Measurements from ENCODE around the gene ENAM.

ENAM gene

DNA sequence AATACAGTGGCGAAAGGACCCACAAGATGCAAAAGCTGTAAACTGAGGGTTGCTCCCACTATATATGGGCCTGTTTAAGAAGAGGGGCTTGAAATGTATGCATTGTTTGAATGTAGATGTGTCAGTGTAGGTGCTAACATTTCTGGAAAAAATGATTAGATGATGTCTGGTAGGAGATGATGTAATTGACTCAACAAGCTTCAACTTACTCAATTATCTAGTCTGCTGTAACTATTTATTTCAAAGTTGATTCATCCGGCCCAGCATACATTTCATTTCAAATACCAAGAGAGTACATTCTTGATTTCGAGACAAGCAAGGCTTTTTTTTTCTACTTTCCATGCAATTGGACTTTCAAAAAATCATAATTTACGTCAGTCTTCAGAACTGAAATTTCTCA is 9.3 kb upstream of the ENAM start:
- ATAC-seq, result no peak
- TF ChIP-seq, protein P1, sequence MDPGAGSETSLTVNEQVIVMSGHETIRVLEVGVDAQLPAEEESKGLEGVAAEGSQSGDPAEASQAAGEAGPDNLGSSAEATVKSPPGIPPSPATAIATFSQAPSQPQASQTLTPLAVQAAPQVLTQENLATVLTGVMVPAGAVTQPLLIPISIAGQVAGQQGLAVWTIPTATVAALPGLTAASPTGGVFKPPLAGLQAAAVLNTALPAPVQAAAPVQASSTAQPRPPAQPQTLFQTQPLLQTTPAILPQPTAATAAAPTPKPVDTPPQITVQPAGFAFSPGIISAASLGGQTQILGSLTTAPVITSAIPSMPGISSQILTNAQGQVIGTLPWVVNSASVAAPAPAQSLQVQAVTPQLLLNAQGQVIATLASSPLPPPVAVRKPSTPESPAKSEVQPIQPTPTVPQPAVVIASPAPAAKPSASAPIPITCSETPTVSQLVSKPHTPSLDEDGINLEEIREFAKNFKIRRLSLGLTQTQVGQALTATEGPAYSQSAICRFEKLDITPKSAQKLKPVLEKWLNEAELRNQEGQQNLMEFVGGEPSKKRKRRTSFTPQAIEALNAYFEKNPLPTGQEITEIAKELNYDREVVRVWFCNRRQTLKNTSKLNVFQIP (CRISPR knock-in tag; IDR thresholded peaks at IDR 0.05; ENCODE audit: borderline replicate concordance, low read depth), result no peak
- TF ChIP-seq, protein P2, sequence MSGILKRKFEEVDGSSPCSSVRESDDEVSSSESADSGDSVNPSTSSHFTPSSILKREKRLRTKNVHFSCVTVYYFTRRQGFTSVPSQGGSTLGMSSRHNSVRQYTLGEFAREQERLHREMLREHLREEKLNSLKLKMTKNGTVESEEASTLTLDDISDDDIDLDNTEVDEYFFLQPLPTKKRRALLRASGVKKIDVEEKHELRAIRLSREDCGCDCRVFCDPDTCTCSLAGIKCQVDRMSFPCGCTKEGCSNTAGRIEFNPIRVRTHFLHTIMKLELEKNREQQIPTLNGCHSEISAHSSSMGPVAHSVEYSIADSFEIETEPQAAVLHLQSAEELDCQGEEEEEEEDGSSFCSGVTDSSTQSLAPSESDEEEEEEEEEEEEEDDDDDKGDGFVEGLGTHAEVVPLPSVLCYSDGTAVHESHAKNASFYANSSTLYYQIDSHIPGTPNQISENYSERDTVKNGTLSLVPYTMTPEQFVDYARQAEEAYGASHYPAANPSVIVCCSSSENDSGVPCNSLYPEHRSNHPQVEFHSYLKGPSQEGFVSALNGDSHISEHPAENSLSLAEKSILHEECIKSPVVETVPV (CRISPR knock-in tag; IDR thresholded peaks at IDR 0.05), result no peak
- TF ChIP-seq, protein P3, sequence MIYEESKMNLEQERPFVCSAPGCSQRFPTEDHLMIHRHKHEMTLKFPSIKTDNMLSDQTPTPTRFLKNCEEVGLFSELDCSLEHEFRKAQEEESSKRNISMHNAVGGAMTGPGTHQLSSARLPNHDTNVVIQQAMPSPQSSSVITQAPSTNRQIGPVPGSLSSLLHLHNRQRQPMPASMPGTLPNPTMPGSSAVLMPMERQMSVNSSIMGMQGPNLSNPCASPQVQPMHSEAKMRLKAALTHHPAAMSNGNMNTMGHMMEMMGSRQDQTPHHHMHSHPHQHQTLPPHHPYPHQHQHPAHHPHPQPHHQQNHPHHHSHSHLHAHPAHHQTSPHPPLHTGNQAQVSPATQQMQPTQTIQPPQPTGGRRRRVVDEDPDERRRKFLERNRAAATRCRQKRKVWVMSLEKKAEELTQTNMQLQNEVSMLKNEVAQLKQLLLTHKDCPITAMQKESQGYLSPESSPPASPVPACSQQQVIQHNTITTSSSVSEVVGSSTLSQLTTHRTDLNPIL (CRISPR knock-in tag; IDR thresholded peaks at IDR 0.05; ENCODE audit: low read depth), result no peak
- no peak for TF ChIP-seq ZFP30 (CRISPR knock-in tag; IDR thresholded peaks at IDR 0.05)
- no peak for TF ChIP-seq GLIS3 (CRISPR knock-in tag; IDR thresholded peaks at IDR 0.05)

DNA sequence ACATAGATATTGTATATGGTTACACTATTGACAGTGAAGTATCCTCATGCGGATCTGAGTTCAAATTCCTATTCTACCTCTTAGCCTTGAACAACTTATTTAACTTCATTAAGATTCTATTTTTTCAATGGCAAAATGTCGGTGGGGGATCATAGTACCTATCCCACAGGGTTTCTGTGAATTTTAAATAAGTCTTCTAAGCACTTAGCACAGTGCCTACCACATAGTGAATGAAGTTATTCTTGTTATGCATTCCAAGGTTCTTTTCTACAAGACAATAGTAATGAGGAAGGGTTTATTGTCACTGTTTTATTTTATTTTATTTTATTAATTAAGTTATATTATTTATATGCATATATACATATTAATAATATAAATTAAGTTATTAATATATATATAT is 8.8 kb upstream of the ENAM start:
- TF ChIP-seq, protein P3 (CRISPR knock-in tag; IDR thresholded peaks at IDR 0.05; ENCODE audit: low read depth), result no peak
- TF ChIP-seq ZFP30 (CRISPR knock-in tag; IDR thresholded peaks at IDR 0.05) (no peak), ZNF8 (CRISPR knock-in tag; IDR thresholded peaks at IDR 0.05) (no peak)
- no peak for ATAC-seq

DNA sequence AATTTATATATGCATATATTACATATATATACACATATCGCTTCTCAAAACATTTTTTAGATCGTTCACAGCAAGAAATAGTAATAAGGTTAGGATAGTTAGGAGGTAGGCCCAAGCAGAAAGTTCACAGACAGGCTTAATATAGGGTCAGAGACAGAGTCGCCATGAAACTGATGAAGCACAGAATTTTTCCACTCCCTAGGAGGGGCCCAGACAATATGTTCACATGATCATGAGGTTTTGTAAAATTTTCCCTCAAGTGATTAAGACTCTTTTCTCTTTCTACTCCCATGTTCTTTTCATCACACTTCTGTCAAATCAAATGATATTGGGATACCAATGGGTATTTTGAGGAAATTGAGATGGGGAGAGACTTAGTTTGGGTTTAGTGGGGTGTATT is 5.2 kb upstream of the ENAM start:
- TF ChIP-seq, protein P2 (CRISPR knock-in tag; IDR thresholded peaks at IDR 0.05), result no peak
- TF ChIP-seq OSR1 (CRISPR knock-in tag; IDR thresholded peaks at IDR 0.05) (no peak), RARB (CRISPR knock-in tag; IDR thresholded peaks at IDR 0.05) (no peak), CSDC2 (CRISPR knock-in tag; IDR thresholded peaks at IDR 0.05) (no peak), SNAI2 (CRISPR knock-in tag; IDR thresholded peaks at IDR 0.05) (no peak), GLIS3 (CRISPR knock-in tag; IDR thresholded peaks at IDR 0.05) (no peak), TOX (CRISPR knock-in tag; IDR thresholded peaks at IDR 0.05; ENCODE audit: borderline replicate concordance) (no peak), TCF4 (CRISPR knock-in tag; IDR thresholded peaks at IDR 0.05; ENCODE audit: borderline replicate concordance) (no peak), BACH2 (CRISPR knock-in tag; IDR thresholded peaks at IDR 0.05; ENCODE audit: borderline replicate concordance) (no peak), ZFP3 (CRISPR knock-in tag; IDR thresholded peaks at IDR 0.05) (no peak), ZNF565 (CRISPR knock-in tag; conservative IDR thresholded peaks at IDR 0.05; ENCODE audit: low read depth) (no peak), ZNF8 (CRISPR knock-in tag; IDR thresholded peaks at IDR 0.05) (no peak), ARNTL (CRISPR knock-in tag; IDR thresholded peaks at IDR 0.05; ENCODE audit: borderline replicate concordance, low read depth) (no peak)
- TF ChIP-seq, protein P1 (CRISPR knock-in tag; IDR thresholded peaks at IDR 0.05; ENCODE audit: borderline replicate concordance, low read depth), result no peak
- TF ChIP-seq, protein P4, sequence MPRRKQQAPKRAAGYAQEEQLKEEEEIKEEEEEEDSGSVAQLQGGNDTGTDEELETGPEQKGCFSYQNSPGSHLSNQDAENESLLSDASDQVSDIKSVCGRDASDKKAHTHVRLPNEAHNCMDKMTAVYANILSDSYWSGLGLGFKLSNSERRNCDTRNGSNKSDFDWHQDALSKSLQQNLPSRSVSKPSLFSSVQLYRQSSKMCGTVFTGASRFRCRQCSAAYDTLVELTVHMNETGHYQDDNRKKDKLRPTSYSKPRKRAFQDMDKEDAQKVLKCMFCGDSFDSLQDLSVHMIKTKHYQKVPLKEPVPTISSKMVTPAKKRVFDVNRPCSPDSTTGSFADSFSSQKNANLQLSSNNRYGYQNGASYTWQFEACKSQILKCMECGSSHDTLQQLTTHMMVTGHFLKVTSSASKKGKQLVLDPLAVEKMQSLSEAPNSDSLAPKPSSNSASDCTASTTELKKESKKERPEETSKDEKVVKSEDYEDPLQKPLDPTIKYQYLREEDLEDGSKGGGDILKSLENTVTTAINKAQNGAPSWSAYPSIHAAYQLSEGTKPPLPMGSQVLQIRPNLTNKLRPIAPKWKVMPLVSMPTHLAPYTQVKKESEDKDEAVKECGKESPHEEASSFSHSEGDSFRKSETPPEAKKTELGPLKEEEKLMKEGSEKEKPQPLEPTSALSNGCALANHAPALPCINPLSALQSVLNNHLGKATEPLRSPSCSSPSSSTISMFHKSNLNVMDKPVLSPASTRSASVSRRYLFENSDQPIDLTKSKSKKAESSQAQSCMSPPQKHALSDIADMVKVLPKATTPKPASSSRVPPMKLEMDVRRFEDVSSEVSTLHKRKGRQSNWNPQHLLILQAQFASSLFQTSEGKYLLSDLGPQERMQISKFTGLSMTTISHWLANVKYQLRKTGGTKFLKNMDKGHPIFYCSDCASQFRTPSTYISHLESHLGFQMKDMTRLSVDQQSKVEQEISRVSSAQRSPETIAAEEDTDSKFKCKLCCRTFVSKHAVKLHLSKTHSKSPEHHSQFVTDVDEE (CRISPR knock-in tag; IDR thresholded peaks at IDR 0.05), result no peak
- TF ChIP-seq, protein P3 (CRISPR knock-in tag; IDR thresholded peaks at IDR 0.05; ENCODE audit: low read depth), result no peak
- TF ChIP-seq, protein P5, sequence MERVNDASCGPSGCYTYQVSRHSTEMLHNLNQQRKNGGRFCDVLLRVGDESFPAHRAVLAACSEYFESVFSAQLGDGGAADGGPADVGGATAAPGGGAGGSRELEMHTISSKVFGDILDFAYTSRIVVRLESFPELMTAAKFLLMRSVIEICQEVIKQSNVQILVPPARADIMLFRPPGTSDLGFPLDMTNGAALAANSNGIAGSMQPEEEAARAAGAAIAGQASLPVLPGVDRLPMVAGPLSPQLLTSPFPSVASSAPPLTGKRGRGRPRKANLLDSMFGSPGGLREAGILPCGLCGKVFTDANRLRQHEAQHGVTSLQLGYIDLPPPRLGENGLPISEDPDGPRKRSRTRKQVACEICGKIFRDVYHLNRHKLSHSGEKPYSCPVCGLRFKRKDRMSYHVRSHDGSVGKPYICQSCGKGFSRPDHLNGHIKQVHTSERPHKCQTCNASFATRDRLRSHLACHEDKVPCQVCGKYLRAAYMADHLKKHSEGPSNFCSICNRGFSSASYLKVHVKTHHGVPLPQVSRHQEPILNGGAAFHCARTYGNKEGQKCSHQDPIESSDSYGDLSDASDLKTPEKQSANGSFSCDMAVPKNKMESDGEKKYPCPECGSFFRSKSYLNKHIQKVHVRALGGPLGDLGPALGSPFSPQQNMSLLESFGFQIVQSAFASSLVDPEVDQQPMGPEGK (CRISPR knock-in tag; IDR thresholded peaks at IDR 0.05; ENCODE audit: borderline replicate concordance), result no peak
- no peak for ATAC-seq

Measured in SK-N-SH treated with all-trans-retinoic acid at 6 μM for 48 hours (cell line).